Activated T-helper 2 cell treated with anti-CD3 and anti-CD28 coated beads, Interferon-gamma antibody, Interleukin-2, Interleukin-4, amounts not matched to agents 10 μg/mL and 5 μg/mL and 100 μg/mL, durations not matched to agents 14 hours and 24 hours and 36 hours (primary cell): ENCODE data around the gene LRP6. TPM values are rescaled to one million over a fixed set of nuclear protein-coding genes. Genes with fewer than 3 reads are reported as not detected.
"Not testable (repeated sequence)": the region's sequence is repeated elsewhere in the genome, so short reads cannot be mapped to it uniquely, and the experiment has no call there.

Experiments used
- DNase-seq: peaks from one replicate; pipeline ENCODE4 v3.0.0; 2021; ENCODE audit warnings: low spot score
- H3K27ac Mint-ChIP-seq: one replicate; pipeline ENCODE4 v1.8.0; 2021; ENCODE audit warnings: mixed read lengths
- H3K27me3 Mint-ChIP-seq: one replicate; pipeline ENCODE4 v1.8.0; 2021; ENCODE audit warnings: low read depth, mixed read lengths
- H3K36me3 Mint-ChIP-seq: one replicate; pipeline ENCODE4 v1.8.0; 2021; ENCODE audit warnings: low read depth, mixed read lengths
- H3K4me1 Mint-ChIP-seq: one replicate; pipeline ENCODE4 v1.8.0; 2021; ENCODE audit warnings: low read depth, mixed read lengths
- H3K4me3 Mint-ChIP-seq: one replicate; pipeline ENCODE4 v1.8.0; 2021; ENCODE audit warnings: low read depth, mild to moderate bottlenecking, moderate library complexity, mixed read lengths
- H3K9me3 Mint-ChIP-seq: one replicate; pipeline ENCODE4 v1.8.0; 2021; ENCODE audit warnings: mixed read lengths
- intact Hi-C: fragments of 100-400 bp; cut with micrococcal nuclease; formaldehyde crosslinking; loops from one replicate; pipeline ENCODE4 v1.15.1; 2023
- total RNA-seq: library from RNA; stranded (reverse); gene quantifications from 2 replicates; pipeline ENCODE4 v1.2.3, GENCODE V29; 2022

The LRP6 gene
- total RNA-seq, 1 donor from 2014 or later, result 1.5 TPM

DNA sequence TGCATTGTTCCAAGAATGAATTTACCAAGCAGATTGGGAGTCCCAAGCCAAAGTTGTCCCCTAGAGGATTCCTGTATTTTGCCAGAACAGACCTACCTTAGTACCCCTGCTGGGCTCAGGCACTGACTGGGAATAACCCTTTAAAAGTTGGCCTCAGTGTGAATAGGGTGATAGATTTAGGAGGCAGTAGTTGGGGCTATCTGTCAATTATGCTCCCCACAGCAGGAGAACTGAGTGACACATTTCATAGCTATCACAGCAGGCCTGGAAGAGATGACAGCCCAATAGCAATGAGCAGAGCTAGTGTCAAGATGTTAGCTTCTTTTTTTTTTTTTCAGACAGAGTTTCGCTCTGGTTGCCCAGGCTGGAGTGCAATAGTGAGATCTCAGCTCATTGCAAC, 14.3 kb upstream of the LRP6 start:
- intact Hi-C loops, result no loop called here
- Mint-ChIP-seq H3K4me3 (no peak overlapping the region), H3K36me3 (no peaks in the 10 kb centered on the region), H3K4me1 (no peaks in the 10 kb centered on the region), H3K27ac (no peak overlapping the region), H3K9me3 (no peaks in the 10 kb centered on the region), H3K27me3 (peaks cover 32% of the 10 kb centered on the region)
- no peak for DNase-seq

DNA sequence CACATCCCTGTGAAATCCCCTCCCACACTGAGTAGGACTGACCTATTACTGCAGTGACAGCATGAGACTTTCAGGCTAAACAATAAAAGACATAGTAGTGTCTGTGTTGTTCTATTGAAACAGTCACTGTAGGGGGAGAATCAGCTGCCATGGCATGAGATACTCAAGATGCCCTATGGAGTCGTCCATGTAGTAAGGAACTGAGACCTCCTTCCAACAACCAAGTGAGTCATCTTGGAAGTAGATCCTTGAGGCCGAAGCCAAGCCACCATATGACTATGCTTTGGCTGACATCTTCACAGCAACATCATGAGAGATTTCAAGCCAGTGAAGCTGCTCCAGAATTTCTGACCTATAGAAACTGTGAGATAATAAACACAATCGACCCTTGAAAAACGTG, 12.1 kb upstream of the LRP6 start:
- DNase-seq, result no peak
- H3K27ac Mint-ChIP-seq, result no peak overlapping the region
- intact Hi-C loops, result no loop called here
- H3K36me3 Mint-ChIP-seq, result no peaks in the 10 kb centered on the region
- H3K27me3 Mint-ChIP-seq, result peaks cover 34% of the 10 kb centered on the region
- H3K4me1 Mint-ChIP-seq, result no peaks in the 10 kb centered on the region
- no peak overlapping the region for H3K4me3 Mint-ChIP-seq
- no peaks in the 10 kb centered on the region for H3K9me3 Mint-ChIP-seq

- H3K4me1 Mint-ChIP-seq, result no peaks in the 10 kb centered on the region
- H3K36me3 Mint-ChIP-seq, result no peaks in the 10 kb centered on the region
- H3K27ac Mint-ChIP-seq, result no peak overlapping the region
- H3K4me3 Mint-ChIP-seq, result no peak overlapping the region
- intact Hi-C loops, result no loop called here
- H3K27me3 Mint-ChIP-seq, result peaks cover 17% of the 10 kb centered on the region
- no peaks in the 10 kb centered on the region for H3K9me3 Mint-ChIP-seq
- no peak for DNase-seq
Observed at GRCh38 chr12:12275874-12276273, 9.0 kb upstream of the LRP6 start.

DNA sequence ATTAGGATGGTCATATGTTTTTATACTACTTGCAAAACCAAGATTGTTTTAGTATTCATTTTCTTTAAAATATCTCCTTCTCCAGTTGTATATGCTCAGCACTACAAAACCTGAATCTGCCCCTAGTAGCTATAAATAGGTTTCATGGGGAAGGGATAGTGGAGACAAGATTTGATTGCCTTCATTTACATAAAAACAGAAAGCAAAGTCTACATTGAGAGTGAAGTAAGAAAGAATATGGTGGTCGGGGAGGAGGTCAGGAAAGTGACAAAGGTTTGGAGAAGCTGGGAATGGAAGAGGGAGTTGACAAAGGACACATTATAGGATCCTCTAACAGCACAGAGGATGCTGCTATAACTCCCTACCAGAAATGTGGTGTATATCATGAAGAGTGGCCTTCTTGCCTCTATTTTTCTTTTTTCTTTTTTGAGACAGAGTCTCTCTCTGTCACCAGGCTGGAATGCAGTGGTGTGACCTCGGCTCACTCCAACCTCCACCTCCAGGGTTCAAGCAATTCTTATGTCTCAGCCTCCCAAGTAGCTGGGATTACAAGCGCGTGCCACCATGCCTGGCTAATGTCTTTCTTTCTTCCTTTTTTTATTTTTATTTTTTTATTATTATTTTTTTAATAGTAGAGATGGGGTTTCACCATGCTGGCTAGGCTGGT, 6.6 kb upstream of the LRP6 start:
- no peak overlapping the region for H3K4me3 Mint-ChIP-seq
- H3K9me3 Mint-ChIP-seq, result no peaks in the 10 kb centered on the region
- no peaks in the 10 kb centered on the region for H3K4me1 Mint-ChIP-seq
- no peak for DNase-seq
- H3K27me3 Mint-ChIP-seq, result peaks cover 15% of the 10 kb centered on the region
- no peaks in the 10 kb centered on the region for H3K36me3 Mint-ChIP-seq
- intact Hi-C loops, result no loop called here
- no peak overlapping the region for H3K27ac Mint-ChIP-seq

GRCh38 chr12:12272869-12273268, 6.0 kb upstream of the LRP6 start:
- Mint-ChIP-seq H3K27me3 (peaks cover 19% of the 10 kb centered on the region), H3K36me3 (no peaks in the 10 kb centered on the region), H3K9me3 (no peaks in the 10 kb centered on the region), H3K4me3 (no peak overlapping the region), H3K27ac (no peak overlapping the region), H3K4me1 (no peaks in the 10 kb centered on the region)
- DNase-seq, result no peak
- intact Hi-C loops, result no loop called here

DNA sequence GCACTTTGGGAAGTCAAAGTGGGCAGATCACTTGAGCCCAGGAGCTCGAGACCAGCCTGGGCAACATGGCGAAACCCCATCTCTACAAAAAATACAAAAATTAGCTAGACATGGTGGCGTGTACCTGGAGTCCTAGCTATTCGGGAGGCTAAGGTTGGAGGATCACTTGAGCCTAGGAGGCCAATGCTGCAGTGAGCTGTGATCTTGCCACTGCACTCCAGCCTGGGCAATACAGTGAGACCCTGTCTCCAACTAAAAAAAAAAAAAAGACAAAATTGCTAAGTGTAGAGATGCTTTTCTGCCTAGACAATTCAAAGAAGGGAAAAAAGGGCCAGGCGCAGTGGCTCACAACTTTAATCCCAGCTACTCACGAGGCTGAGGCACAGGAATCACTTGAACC, 3.4 kb upstream of the LRP6 start:
- intact Hi-C loops, result no loop called here
- Mint-ChIP-seq H3K27me3 (peaks cover 33% of the 10 kb centered on the region), H3K36me3 (no peaks in the 10 kb centered on the region), H3K27ac (no peak overlapping the region), H3K9me3 (no peaks in the 10 kb centered on the region), H3K4me1 (peaks cover 15% of the 10 kb centered on the region), H3K4me3 (no peak overlapping the region)
- no peak for DNase-seq

GRCh38 chr12:12267742-12268200, 927 bp upstream of the LRP6 start:
- H3K27ac Mint-ChIP-seq, result no peak overlapping the region
- peak overlapping the region; percentile 76 for H3K4me3 Mint-ChIP-seq

DNA sequence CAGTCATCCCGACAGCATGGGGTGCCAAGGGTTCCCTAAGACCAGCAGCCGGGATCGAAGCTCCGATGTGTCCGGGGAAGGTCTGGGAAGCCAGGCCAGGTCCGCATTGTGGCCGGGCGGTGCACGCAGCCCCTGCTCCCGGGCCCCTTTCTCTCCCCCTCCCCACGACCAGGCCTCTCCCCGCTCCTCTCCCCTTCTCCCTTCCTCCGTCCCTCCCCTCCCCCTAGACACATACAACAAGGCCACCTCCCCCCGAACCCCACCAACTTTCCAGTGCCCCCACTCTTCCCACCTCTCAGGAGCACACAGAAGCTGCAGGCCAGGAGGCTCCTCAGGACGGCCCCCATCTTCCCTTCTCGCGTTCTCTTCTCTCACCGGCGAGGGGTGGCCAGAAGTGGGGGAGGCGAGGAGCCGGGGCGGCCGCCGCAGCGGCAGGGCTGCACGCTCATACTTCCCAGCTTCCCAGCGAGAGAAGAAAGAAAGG, 413 bp downstream of the LRP6 start:
- Mint-ChIP-seq H3K27ac (no peak overlapping the region), H3K27me3 (peaks cover 49% of the 10 kb centered on the region), H3K4me1 (peaks cover 15% of the 10 kb centered on the region), H3K4me3 (peak overlapping the region; percentile 57), H3K9me3 (no peaks in the 10 kb centered on the region), H3K36me3 (no peaks in the 10 kb centered on the region)
- intact Hi-C loops, result no loop called here
- DNase-seq, result no peak

More at GRCh38 chr12:12267742-12268200, 927 bp upstream of the LRP6 start:
- Mint-ChIP-seq H3K9me3 (no peaks in the 10 kb centered on the region), H3K27me3 (peaks cover 48% of the 10 kb centered on the region), H3K4me1 (peaks cover 15% of the 10 kb centered on the region), H3K36me3 (no peaks in the 10 kb centered on the region)
- DNase-seq, result no peak
- intact Hi-C loops, result no loop called here

- Mint-ChIP-seq H3K27ac (no peak overlapping the region), H3K4me1 (peaks cover 15% of the 10 kb centered on the region), H3K4me3 (peak overlapping the region; percentile 57), H3K27me3 (peaks cover 49% of the 10 kb centered on the region), H3K9me3 (no peaks in the 10 kb centered on the region), H3K36me3 (no peaks in the 10 kb centered on the region)
- intact Hi-C loops, result no loop called here
- DNase-seq, result no peak
Observed at GRCh38 chr12:12265571-12266388, 1.1 kb downstream of the LRP6 start.

DNA sequence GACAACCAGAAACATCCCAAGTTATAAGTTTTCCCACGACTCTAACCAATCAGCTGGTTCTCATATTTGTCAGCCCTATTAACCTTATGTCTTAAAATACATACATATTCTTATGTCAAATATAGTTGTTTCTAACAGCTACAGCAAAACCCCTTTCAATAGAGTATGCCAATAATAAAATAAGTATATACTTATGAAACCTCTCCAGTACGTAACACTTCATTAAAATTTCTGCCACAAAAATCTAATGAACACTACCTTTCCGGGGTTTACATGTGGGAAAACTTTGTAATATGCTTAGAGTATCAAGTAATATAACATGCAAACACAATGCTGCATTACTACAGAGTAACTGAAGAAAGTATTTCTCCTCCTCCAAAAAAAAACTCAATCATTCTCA, 1.8 kb downstream of the LRP6 start:
- no peak for DNase-seq
- Mint-ChIP-seq H3K36me3 (no peaks in the 10 kb centered on the region), H3K27ac (no peak overlapping the region), H3K9me3 (no peaks in the 10 kb centered on the region), H3K27me3 (peaks cover 51% of the 10 kb centered on the region), H3K4me1 (peaks cover 15% of the 10 kb centered on the region), H3K4me3 (no peak overlapping the region)
- intact Hi-C loops, result no loop called here

GRCh38 chr12:12263909-12264308, 2.9 kb downstream of the LRP6 start:
- DNase-seq, result no peak
- Mint-ChIP-seq H3K9me3 (no peaks in the 10 kb centered on the region), H3K36me3 (no peaks in the 10 kb centered on the region), H3K27ac (no peak overlapping the region), H3K4me1 (peaks cover 15% of the 10 kb centered on the region), H3K27me3 (peaks cover 53% of the 10 kb centered on the region), H3K4me3 (no peak overlapping the region)
- intact Hi-C loops, result no loop called here

GRCh38 chr12:12256291-12256757, 10.5 kb downstream of the LRP6 start:
- H3K4me3 Mint-ChIP-seq, H3K27me3 Mint-ChIP-seq, intact Hi-C loops, H3K9me3 Mint-ChIP-seq, DNase-seq, H3K27ac Mint-ChIP-seq, H3K36me3 Mint-ChIP-seq, H3K4me1 Mint-ChIP-seq: not testable (repeated sequence)

- DNase-seq, result no peak
- H3K4me1 Mint-ChIP-seq, result peaks cover 4% of the 10 kb centered on the region
- H3K4me3 Mint-ChIP-seq, result no peak overlapping the region
- peaks cover 8% of the 10 kb centered on the region for H3K27me3 Mint-ChIP-seq
- intact Hi-C loops, result no loop called here
- H3K9me3 Mint-ChIP-seq, result no peaks in the 10 kb centered on the region
- H3K36me3 Mint-ChIP-seq, result no peaks in the 10 kb centered on the region
- H3K27ac Mint-ChIP-seq, result no peak overlapping the region
Observed at GRCh38 chr12:12254553-12254952, 12.3 kb downstream of the LRP6 start.
